Gastrocnemius medialis (tissue), 4 donors: ENCODE data around the gene AMPH.

Experiments
- POLR2A ChIP-seq, 2 donors: fragments of 450-650 bp; IDR thresholded peaks; one replicate each; pipeline ENCODE4 v1.6.1; 2017; ENCODE audit warnings: antibody characterized with exemption in 2 of 2, mild to moderate bottlenecking in 2 of 2, moderate library complexity in 2 of 2
- TF ChIP-seq, protein P1 (sequence below), 5 experiments: fragments of 450-650 bp in 3 of 5; fragments of 200-600 bp in 2 of 5; sonication (generic) in 2 of 5; IDR thresholded peaks in 4 of 5; conservative IDR thresholded peaks in 1 of 5; 1 replicate in 4 of 5; 2 replicates in 1 of 5; pipeline ENCODE4 v1.5.1; 2016 to 2019; ENCODE audit warnings: antibody characterized with exemption in 5 of 5, mild to moderate bottlenecking in 3 of 5, moderate library complexity in 3 of 5

DNA sequence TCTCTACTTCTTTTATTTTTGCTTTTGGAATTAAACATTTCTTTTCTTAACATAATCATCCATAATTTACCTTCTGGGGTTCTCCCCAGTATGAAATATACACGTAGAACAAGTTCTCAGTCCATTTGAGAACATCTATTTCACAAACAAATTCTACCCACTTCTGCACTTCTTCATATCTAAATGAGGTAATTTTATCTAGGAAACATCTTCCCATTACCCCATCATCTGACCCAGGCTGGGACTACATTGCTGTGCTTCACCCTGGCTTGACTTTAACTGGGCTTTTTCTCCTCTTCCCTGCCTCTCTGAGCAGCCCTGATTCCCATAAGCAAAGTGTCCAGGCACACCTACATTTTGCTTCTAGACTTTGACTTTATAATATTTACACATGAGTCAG is 43.3 kb upstream of the AMPH start:
- TF ChIP-seq POLR2A (IDR thresholded peaks at IDR 0.05), result no peak
- TF ChIP-seq, protein P1, sequence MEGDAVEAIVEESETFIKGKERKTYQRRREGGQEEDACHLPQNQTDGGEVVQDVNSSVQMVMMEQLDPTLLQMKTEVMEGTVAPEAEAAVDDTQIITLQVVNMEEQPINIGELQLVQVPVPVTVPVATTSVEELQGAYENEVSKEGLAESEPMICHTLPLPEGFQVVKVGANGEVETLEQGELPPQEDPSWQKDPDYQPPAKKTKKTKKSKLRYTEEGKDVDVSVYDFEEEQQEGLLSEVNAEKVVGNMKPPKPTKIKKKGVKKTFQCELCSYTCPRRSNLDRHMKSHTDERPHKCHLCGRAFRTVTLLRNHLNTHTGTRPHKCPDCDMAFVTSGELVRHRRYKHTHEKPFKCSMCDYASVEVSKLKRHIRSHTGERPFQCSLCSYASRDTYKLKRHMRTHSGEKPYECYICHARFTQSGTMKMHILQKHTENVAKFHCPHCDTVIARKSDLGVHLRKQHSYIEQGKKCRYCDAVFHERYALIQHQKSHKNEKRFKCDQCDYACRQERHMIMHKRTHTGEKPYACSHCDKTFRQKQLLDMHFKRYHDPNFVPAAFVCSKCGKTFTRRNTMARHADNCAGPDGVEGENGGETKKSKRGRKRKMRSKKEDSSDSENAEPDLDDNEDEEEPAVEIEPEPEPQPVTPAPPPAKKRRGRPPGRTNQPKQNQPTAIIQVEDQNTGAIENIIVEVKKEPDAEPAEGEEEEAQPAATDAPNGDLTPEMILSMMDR (IDR thresholded peaks at IDR 0.05 in 4 of 5, conservative IDR thresholded peaks at IDR 0.05 in 1 of 5), result no peak
